ENCODE measurements around the gene FIGNL1.
"Not testable (repeated sequence)": the region's sequence is repeated elsewhere in the genome, so short reads cannot be mapped to it uniquely, and the experiment has no call there.

FIGNL1 gene

GRCh38 chr7:50462361-50462760, 12.2 kb upstream of the FIGNL1 start:
- no peak overlapping the region for H3K4me3 ChIP-seq (ENCODE audit: low read depth, low read length)
- TF ChIP-seq CTCF (IDR thresholded peaks at IDR 0.05; ENCODE audit: low read depth, low read length) (no peak), MYC (IDR thresholded peaks at IDR 0.05; ENCODE audit: low read depth, low read length) (no peak), POLR2A (IDR thresholded peaks at IDR 0.05; ENCODE audit: extremely low read depth, insufficient read length) (no peak), MAX (IDR thresholded peaks at IDR 0.05; ENCODE audit: low read depth, low read length) (no peak)
- no peak for DNase-seq (ENCODE audit: low read depth)

GRCh38 chr7:50461695-50462094, 11.5 kb upstream of the FIGNL1 start:
- no peak overlapping the region for H3K4me3 ChIP-seq (ENCODE audit: low read depth, low read length)
- TF ChIP-seq CTCF (IDR thresholded peaks at IDR 0.05; ENCODE audit: low read depth, low read length) (no peak), MYC (IDR thresholded peaks at IDR 0.05; ENCODE audit: low read depth, low read length) (no peak), POLR2A (IDR thresholded peaks at IDR 0.05; ENCODE audit: extremely low read depth, insufficient read length) (no peak), MAX (IDR thresholded peaks at IDR 0.05; ENCODE audit: low read depth, low read length) (no peak)
- no peak for DNase-seq (ENCODE audit: low read depth)

- not testable (repeated sequence) for H3K4me3 ChIP-seq (ENCODE audit: low read depth, low read length); DNase-seq (ENCODE audit: low read depth)
Measured at GRCh38 chr7:50459183-50459582, 9.0 kb upstream of the FIGNL1 start.

GRCh38 chr7:50458651-50459050, 8.5 kb upstream of the FIGNL1 start:
- DNase-seq (ENCODE audit: low read depth); H3K4me3 ChIP-seq (ENCODE audit: low read depth, low read length): not testable (repeated sequence)

GRCh38 chr7:50456371-50457123, 6.4 kb upstream of the FIGNL1 start:
- H3K4me3 ChIP-seq (ENCODE audit: low read depth, low read length), result no peak overlapping the region
- DNase-seq (ENCODE audit: low read depth), result no peak
- TF ChIP-seq POLR2A (IDR thresholded peaks at IDR 0.05; ENCODE audit: extremely low read depth, insufficient read length), result no peak

- no peak for TF ChIP-seq MYC (IDR thresholded peaks at IDR 0.05; ENCODE audit: low read depth, low read length)
- no peak for TF ChIP-seq POLR2A (IDR thresholded peaks at IDR 0.05; ENCODE audit: extremely low read depth, insufficient read length)
- TF ChIP-seq MAX (IDR thresholded peaks at IDR 0.05; ENCODE audit: low read depth, low read length), result no peak
- TF ChIP-seq CTCF (IDR thresholded peaks at IDR 0.05; ENCODE audit: low read depth, low read length), result no peak
- DNase-seq (ENCODE audit: low read depth), result peak; percentile 30
- no peak overlapping the region for H3K4me3 ChIP-seq (ENCODE audit: low read depth, low read length)
Measured at GRCh38 chr7:50455658-50456057, 5.5 kb upstream of the FIGNL1 start.

GRCh38 chr7:50454968-50455367, 4.8 kb upstream of the FIGNL1 start:
- no peak for DNase-seq (ENCODE audit: low read depth)

More at GRCh38 chr7:50454968-50455367, 4.8 kb upstream of the FIGNL1 start:
- no peak for TF ChIP-seq CTCF (IDR thresholded peaks at IDR 0.05; ENCODE audit: low read depth, low read length)
- no peak for TF ChIP-seq MYC (IDR thresholded peaks at IDR 0.05; ENCODE audit: low read depth, low read length)
- no peak for TF ChIP-seq POLR2A (IDR thresholded peaks at IDR 0.05; ENCODE audit: extremely low read depth, insufficient read length)
- no peak for TF ChIP-seq MAX (IDR thresholded peaks at IDR 0.05; ENCODE audit: low read depth, low read length)
- no peak overlapping the region for H3K4me3 ChIP-seq (ENCODE audit: low read depth, low read length)
